ENCODE measurements around the gene DDX39A.

- TF ChIP-seq E2F6 (IDR thresholded peaks at IDR 0.05) (no peak), JUND (IDR thresholded peaks at IDR 0.05; ENCODE audit: low read length) (no peak), CTCF (IDR thresholded peaks at IDR 0.05; ENCODE audit: control extremely low read depth in 1 of 3, insufficient read depth in 1 of 3, low read depth in 1 of 3, low read length in 3 of 3) (no peak), RFX5 (IDR thresholded peaks at IDR 0.05; ENCODE audit: borderline replicate concordance, low read depth, low read length) (no peak), HDAC6 (IDR thresholded peaks at IDR 0.05; ENCODE audit: low read depth, low read length) (no peak), EZH2 (IDR thresholded peaks at IDR 0.05; ENCODE audit: low read depth, low read length, severe bottlenecking) (no peak), MAX (IDR thresholded peaks at IDR 0.05) (no peak), EGR1 (IDR thresholded peaks at IDR 0.05; ENCODE audit: borderline replicate concordance, low read depth, low read length) (no peak), CHD2 (IDR thresholded peaks at IDR 0.05; ENCODE audit: low read length) (no peak), TBP (IDR thresholded peaks at IDR 0.05; ENCODE audit: low read depth, low read length) (no peak), SIN3A (conservative IDR thresholded peaks at IDR 0.05 in 1 of 2, IDR thresholded peaks at IDR 0.05 in 1 of 2; ENCODE audit: low read depth in 1 of 2, low read length in 2 of 2) (no peak), MAFK (IDR thresholded peaks at IDR 0.05; ENCODE audit: low read depth, low read length) (no peak), BACH1 (IDR thresholded peaks at IDR 0.05; ENCODE audit: low read length) (no peak), RBBP5 (IDR thresholded peaks at IDR 0.05; ENCODE audit: borderline replicate concordance, low read depth, low read length) (no peak)
Measured at GRCh38 chr19:14375582-14376291, 43.4 kb downstream of the DDX39A start.

All from H1 (cell line).